Large intestine (tissue), 3 donors: Measurements from ENCODE around the gene LRFN2. TPM values are rescaled to one million over a fixed set of nuclear protein-coding genes. Genes with fewer than 3 reads are reported as not detected.

Experiments
- DNase-seq, 2 donors: peaks; one replicate each; pipeline versions ENCODE4 v3.0.0 to v3.0.0-alpha.2; 2013
- H3K27ac ChIP-seq: one replicate; pipeline ENCODE4 v1.5.1; 2013; ENCODE audit warnings: low read length
- H3K27me3 ChIP-seq: 2 replicates; pipeline ENCODE4 v1.6.1; 2013; ENCODE audit warnings: low read length; ENCODE audit not compliant: control insufficient read depth, insufficient read depth
- H3K36me3 ChIP-seq: 2 replicates; pipeline ENCODE4 v1.6.1; 2013; ENCODE audit warnings: low read length; ENCODE audit not compliant: control insufficient read depth, insufficient read depth
- H3K4me1 ChIP-seq: one replicate; pipeline ENCODE4 v1.6.1; 2013; ENCODE audit warnings: low read length; ENCODE audit not compliant: control insufficient read depth, insufficient read depth
- H3K4me3 ChIP-seq: one replicate; pipeline ENCODE4 v1.5.1; 2013; ENCODE audit warnings: low read length
- H3K9me3 ChIP-seq: one replicate; pipeline ENCODE4 v1.6.1; 2013; ENCODE audit warnings: mild to moderate bottlenecking, low read depth, low read length, moderate library complexity; ENCODE audit not compliant: control insufficient read depth
- WGBS: methylation state at CpG from one replicate; pipeline ENCODE4 v1.1.5; 2013; ENCODE audit warnings: low lambda C conversion rate; ENCODE audit not compliant: insufficient coverage; 5-methylcytosine and 5-hydroxymethylcytosine counted together
- polyA plus RNA-seq: library from polyadenylated mRNA; unstranded; fragments of 120-200 nt; gene quantifications from one replicate; pipeline ENCODE4 v1.2.1, GENCODE V29; 2013

The LRFN2 gene
- polyA plus RNA-seq, 1 donor = 0.76 TPM

DNA sequence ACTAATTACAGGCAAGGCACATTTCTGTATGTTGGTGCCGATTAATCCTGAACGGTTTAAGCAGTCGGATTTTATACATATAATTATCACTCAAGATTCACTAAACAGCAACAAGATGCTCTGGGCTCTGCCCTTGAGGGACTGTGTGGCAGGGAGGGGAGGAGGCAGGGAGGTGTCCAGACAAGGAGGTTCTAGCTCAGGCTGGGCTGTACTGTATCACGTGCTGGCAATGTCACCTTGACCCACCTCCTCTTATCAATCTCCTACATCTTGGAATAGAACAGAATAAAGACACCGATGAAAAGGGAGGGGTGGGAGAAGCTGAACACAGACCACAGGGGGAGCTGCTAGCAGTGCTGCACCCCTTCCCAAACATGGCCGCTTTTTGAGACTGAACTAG, 65.7 kb downstream of the LRFN2 start:
- Histone ChIP-seq H3K9me3 (no peaks in the 10 kb centered on the region), H3K36me3 (no peaks in the 10 kb centered on the region), H3K4me3 (no peak overlapping the region), H3K27me3 (no peaks in the 10 kb centered on the region), H3K27ac (no peak overlapping the region), H3K4me1 (peaks cover 5% of the 10 kb centered on the region)
- DNase-seq = no peak
- no CpG with 5 or more reads among the region's 6 CpGs for WGBS

DNA sequence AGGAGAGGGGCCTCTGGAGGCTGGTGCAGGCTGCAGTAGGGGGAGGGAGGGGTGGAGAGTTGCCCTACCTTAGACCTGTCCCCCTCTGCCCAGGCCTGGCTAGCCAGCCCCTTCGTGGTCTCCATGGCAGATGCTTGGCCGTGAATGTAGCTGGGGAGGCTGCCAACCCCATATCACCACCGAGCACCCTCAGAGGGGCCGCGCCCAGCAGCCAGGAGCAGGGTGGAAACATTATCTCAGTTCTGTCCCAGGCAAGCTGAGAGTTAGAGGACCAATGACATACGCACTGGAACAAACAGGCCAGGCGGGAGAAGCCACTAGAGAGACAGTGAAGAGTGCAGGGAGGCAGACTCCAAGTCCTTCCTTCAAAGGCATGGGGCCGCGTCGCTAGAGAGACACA, 66.5 kb downstream of the LRFN2 start:
- no CpG with 5 or more reads among the region's 10 CpGs for WGBS
- Histone ChIP-seq H3K27ac (no peak overlapping the region), H3K36me3 (no peaks in the 10 kb centered on the region), H3K4me3 (no peak overlapping the region), H3K27me3 (no peaks in the 10 kb centered on the region), H3K9me3 (no peaks in the 10 kb centered on the region), H3K4me1 (peaks cover 5% of the 10 kb centered on the region)
- DNase-seq = no peak

DNA sequence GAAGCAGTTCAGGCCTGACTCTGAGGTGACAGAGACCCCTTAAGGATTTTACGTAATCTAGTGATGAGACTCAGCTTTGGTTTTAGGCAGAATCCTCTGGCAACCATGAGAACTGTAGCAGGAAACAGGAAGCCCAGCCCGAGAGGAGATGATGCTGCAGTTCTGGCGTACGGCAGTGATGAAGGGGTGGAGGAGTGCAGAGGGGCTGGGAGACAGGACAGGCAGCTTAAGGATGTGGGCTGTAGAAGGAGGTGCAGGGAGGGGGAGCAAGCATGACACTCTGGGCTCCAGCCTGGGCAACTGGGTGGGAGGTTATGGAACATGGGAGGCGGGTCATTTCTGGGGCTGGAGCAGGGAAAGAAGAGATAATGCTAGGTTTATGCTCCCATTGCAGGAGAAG, 67.1 kb downstream of the LRFN2 start:
- Histone ChIP-seq H3K36me3 (no peaks in the 10 kb centered on the region), H3K27ac (no peak overlapping the region), H3K4me3 (no peak overlapping the region), H3K9me3 (no peaks in the 10 kb centered on the region), H3K27me3 (no peaks in the 10 kb centered on the region), H3K4me1 (peaks cover 5% of the 10 kb centered on the region)
- WGBS = no CpG with 5 or more reads among the region's 5 CpGs
- no peak for DNase-seq

DNA sequence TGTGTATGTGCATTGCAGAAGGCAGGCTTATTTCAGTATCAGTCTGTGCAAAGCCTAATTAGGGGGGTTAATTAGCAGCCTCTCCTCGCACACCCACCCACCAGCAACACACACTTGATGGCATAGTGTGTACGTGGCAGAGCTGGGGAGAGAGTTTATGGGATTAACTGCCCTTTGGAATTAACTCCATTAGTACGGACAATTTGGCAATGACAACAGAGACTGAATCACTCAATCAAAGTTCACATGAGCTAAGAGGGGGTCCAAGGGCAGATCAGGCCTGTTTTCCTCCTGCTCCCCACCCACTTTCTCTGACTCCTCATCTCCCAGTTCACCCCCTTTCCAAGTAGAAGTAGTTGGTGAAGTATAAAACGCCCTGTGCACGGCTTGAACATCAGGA, 69.5 kb downstream of the LRFN2 start:
- Histone ChIP-seq H3K4me1 (peaks cover 5% of the 10 kb centered on the region), H3K9me3 (no peaks in the 10 kb centered on the region), H3K4me3 (no peak overlapping the region), H3K27me3 (no peaks in the 10 kb centered on the region), H3K27ac (no peak overlapping the region), H3K36me3 (no peaks in the 10 kb centered on the region)
- WGBS = no CpG with 5 or more reads among the region's 5 CpGs
- peak; percentile 55 to 84 for DNase-seq

DNA sequence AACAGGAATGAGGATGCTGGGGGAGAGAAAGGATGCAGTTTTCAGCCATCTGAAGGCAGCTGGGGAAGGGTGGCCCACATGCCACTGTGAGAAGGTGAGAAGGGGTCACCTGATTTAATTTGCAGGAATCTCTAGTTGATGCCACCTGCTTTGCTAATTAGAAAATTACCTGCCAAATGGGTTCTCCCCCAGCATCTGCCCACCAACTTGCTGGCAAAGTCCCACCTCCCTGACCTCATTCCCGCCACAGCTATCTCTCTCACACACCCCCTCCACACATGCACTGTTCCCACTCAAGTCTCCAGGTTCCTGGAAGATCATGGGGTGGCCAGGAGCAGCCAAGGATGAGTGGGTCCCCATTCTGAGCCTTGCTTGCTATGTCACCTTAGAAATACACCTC, 70.7 kb downstream of the LRFN2 start:
- no CpG with 5 or more reads among the region's 1 CpG for WGBS
- Histone ChIP-seq H3K27me3 (no peaks in the 10 kb centered on the region), H3K4me1 (peaks cover 5% of the 10 kb centered on the region), H3K9me3 (no peaks in the 10 kb centered on the region), H3K4me3 (no peak overlapping the region), H3K36me3 (no peaks in the 10 kb centered on the region), H3K27ac (no peak overlapping the region)
- no peak for DNase-seq

DNA sequence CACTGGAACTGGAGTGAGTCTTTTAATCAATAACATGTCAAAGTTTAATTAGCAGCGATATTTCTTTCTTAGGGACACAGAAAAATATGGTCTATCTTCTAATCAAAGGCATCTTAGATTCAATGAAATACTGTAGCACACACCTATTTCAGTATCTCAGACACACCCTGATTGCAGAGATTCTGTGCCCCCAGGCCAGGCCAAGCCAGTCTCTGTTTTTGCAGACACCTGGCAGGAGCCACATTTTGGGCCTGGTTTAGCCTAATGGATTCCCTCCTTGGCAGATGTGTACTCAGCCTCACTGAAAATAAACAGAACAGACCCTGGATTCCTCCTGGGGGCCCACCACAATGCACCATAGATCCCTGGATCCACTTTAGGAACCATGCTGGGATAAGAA, 74.8 kb downstream of the LRFN2 start:
- WGBS = 86% methylated on average over 1 of the region's 1 CpG
- H3K36me3 ChIP-seq = no peaks in the 10 kb centered on the region
- H3K27me3 ChIP-seq = no peaks in the 10 kb centered on the region
- no peak overlapping the region for H3K27ac ChIP-seq
- H3K4me1 ChIP-seq = peaks cover 2% of the 10 kb centered on the region
- no peak for DNase-seq
- no peak overlapping the region for H3K4me3 ChIP-seq
- no peaks in the 10 kb centered on the region for H3K9me3 ChIP-seq

DNA sequence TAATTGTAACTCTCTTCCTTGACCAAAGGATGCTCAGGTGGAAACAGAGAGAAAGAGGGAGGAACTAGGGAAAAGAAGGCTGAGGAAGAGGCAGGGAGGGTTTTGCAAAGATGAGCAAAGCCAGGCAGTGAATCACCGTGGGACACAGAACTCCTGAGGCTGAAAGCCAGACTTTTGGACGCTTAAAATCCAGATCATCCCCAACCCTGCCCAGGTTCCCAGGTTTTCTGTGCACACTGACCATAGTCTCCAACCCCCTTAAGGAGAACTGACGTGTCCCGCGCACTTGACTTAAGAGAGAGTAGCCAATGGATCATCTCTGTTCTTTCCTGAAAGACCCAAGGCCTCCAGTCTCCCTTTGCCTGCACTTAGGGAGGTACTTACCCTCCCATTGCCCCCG, 75.3 kb downstream of the LRFN2 start:
- no peak for DNase-seq
- Histone ChIP-seq H3K27ac (no peak overlapping the region), H3K27me3 (no peaks in the 10 kb centered on the region), H3K9me3 (no peaks in the 10 kb centered on the region), H3K4me1 (no peaks in the 10 kb centered on the region), H3K4me3 (no peak overlapping the region), H3K36me3 (no peaks in the 10 kb centered on the region)
- WGBS = 100% methylated on average over 2 of the region's 6 CpGs

DNA sequence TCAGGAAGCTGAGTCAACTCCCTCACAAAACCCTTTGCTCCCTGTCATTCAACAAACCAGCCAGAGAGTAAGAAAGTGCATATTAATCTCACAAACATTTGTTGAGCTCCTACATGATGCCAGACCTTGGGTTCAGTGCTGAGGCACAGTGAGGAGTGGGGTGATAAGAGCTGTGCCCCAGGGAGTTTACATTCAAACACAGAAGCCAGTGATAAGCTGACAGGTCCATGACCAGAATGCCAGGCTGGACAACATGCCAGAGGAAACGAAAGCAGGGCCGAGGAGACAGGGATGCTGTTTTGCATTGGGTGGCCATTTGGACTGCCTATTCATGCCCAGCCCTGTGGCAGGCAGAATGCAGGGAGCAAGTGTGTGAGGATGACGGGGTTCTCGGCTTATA, 76.7 kb downstream of the LRFN2 start:
- no CpG with 5 or more reads among the region's 4 CpGs for WGBS
- H3K27me3 ChIP-seq = no peaks in the 10 kb centered on the region
- H3K4me3 ChIP-seq = no peak overlapping the region
- no peak for DNase-seq
- H3K36me3 ChIP-seq = no peaks in the 10 kb centered on the region
- H3K4me1 ChIP-seq = no peaks in the 10 kb centered on the region
- H3K27ac ChIP-seq = no peak overlapping the region
- H3K9me3 ChIP-seq = no peaks in the 10 kb centered on the region

DNA sequence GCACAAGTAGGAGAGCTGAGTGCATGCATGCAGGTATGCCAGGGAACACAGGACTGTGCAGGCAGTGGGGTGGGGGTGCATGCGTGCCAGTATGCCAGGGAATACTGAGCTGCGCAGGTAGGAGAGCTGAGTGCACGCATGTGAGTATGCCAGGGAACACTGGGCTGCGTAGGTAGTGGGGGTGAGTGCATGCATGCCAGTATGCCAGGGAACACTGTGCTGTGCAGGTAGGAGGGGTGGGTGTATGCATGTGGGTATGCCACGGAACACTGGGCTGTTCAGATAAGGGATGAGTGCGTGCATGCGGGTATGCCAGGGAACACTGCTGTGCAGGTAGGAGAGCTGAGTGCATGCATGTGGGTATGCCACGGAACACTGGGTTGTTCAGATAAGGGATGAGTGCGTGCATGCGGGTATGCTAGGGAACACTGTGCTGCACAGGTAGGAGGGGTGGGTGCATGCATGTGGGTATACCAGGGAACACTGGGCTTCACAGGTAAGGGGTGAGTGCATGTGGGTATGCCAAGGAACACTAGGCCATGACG, 77.4 kb downstream of the LRFN2 start:
- DNase-seq = no peak
- Histone ChIP-seq H3K36me3 (no peaks in the 10 kb centered on the region), H3K9me3 (no peaks in the 10 kb centered on the region), H3K4me1 (no peaks in the 10 kb centered on the region), H3K27ac (no peak overlapping the region), H3K27me3 (no peaks in the 10 kb centered on the region), H3K4me3 (no peak overlapping the region)
- no CpG with 5 or more reads among the region's 11 CpGs for WGBS

DNA sequence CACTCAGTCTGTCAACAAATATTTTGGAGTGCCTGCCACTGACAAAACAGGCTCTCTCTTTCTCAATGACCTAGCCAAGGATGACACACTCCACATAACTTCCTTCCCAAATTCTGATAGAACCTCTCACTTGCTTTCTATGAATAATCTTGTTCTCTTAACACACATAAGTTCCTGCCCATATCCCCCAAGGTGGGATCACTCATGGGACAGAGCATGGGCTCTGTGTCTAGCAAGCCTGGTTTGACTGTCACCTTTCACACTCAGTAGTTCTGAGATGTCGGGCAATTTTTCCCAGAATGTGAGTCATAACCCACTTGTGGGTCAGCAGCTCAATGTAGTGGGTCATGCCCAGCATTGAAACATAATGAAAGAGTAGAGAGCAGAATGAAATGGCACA, 78.1 kb downstream of the LRFN2 start:
- no peak overlapping the region for H3K4me3 ChIP-seq
- no peaks in the 10 kb centered on the region for H3K4me1 ChIP-seq
- no peak for DNase-seq
- WGBS = no CpG with 5 or more reads among the region's 1 CpG
- no peak overlapping the region for H3K27ac ChIP-seq
- H3K27me3 ChIP-seq = no peaks in the 10 kb centered on the region
- no peaks in the 10 kb centered on the region for H3K9me3 ChIP-seq
- no peaks in the 10 kb centered on the region for H3K36me3 ChIP-seq

DNA sequence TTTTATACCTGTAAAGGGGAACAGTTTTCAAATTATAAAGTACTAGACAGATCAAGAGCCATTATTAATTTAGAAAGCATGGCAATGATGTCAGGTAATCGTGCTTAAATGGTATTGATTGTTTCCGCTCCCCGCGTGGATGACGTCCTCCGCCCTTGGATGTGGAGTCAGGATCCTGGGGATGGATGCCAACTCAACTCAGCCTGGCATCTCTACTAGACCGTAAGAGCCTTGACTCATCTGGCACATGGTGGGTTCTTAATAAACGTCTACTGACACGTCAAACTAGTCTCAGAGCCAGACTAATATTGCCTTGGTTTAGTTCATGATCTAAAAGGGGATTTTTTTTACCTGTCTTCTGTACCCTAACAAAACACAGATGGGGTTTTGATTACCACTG, 80.2 kb downstream of the LRFN2 start:
- Histone ChIP-seq H3K9me3 (no peaks in the 10 kb centered on the region), H3K27me3 (no peaks in the 10 kb centered on the region), H3K4me3 (no peak overlapping the region), H3K27ac (no peak overlapping the region), H3K36me3 (no peaks in the 10 kb centered on the region), H3K4me1 (no peaks in the 10 kb centered on the region)
- no peak for DNase-seq
- no CpG with 5 or more reads among the region's 9 CpGs for WGBS
